Nucleus accumbens (tissue), 56 donors: ENCODE measurements around the gene ATOSB.
A peak's percentile ranks its signal among the peaks of the same experiment; 100 is the strongest.

Experiments used
- DNase-seq, 56 donors: peaks; one replicate each; lab custom pipeline; 2025; lab: John Stamatoyannopoulos, UW

ATOSB gene

DNA sequence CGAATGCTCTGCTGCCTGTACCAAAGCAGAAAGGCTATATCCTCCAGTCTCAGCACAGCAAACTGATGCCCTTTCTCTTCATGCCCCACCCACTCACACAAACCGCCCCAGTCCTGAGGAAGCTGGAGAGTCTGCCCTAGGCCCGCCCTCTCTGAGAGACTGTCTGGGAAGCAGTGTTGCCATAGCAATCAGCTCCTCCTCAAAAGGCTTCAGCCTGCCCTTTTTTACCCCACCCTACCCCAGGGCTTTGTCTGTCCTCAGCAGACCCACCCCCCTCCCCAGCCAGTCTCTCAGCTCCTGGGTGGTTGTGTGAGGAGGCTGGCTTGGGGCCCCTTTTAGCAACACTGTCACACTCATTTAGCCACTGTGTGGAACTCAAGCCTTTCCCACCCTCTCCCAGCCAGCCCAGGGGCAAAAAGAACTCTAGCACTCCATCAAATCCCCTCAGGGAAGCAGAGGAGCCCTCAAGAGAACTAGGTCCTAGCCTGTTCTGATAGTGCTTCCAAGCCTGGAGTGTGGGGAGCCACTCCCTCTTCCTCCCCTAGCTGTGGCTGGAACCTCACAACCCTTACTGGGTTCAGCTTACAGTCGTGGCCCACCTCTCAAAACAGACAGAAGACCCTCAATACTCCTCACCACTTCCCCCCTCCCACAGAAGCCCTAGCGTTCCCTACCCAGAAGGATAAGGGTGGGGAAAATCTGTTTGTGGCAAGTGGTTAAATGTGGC lies 1.4 kb downstream of the ATOSB start:
- DNase-seq, result peak in 52 of 56 donors; percentile 11 to 86 (median 55)

DNA sequence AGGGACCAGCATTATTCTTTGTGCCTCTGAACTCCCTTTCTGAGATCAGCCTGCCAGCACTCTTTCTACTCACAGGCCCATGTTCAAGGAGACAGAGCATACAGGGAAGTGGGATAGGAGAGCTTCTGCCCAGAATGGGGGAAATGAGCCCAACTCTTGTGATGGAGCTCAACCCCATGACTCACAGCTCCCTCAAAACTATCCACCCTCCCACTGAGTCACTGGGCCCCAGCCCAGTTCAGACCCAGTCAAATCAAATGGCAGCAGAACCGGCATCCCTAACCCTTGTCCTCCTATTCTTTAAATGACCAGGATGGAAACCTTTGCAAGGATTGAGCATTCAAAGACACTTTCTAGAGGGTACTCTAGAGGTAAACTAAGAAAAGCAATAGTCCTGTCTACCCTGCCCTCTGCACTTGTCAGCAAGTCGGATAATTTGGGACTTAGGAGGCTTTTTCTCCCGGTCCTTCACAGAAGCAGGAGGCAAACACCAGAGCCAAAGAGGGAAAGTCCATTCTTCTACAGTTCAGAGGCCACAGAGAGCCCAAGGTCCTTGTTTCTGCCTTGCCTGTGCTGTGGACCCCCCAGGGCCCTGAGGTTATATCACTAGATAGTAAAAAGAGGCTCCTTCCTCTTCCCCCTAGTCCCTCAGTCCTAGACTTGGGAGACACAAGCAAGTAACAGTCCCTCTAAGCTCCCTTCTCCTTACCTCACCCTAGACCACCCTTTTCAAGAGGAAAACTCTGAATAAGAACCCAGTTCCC lies 3.2 kb downstream of the ATOSB start:
- peak in 8 of 56 donors; percentile 4 to 73 (median 12) for DNase-seq

DNA sequence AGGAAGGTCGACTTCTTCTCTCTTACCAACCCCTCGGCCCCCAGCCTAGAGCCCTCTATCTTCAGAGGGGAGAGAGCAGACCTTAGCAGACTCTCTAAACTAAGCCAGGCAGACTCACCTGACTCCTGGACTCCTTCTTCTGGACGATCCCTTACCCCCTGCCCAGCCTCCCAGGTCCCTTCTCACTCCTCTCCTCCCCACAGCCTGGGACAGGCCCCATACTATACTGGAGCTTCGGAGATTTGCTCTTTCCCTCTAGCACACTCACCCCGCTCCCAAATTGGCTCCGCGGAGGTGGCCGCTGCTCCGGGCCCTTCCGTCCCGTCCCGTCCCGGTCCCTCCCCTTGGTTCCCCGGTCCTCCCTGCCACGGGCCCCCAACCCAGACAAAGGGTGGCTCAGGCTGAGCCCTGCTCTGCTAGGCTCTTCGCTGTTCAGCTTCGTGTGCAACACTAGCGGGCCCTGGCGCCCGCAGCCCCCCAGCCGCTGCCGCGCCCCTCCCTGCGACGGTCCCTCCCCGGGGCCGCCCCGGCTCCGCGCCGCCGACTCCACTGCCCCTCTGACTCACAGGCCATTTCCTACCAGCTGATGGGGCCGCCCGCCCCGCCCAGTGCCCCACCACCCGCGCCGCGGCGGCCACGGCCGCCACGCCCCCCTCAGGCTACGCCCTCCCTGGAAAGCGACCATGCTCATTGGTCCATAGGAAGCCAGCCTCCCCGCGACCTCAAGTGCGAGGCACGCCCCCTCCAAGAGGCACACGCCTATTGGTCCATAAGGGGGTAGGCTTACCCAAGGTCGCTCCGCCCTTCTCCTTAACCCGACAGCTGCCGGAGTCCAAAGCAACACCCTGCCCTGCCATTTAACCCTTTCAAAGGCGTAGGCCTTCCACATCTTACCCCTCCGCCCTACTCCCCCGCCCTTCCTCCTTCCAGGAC lies 4.4 kb downstream of the ATOSB start:
- DNase-seq, result peak; percentile 57 to 99 (median 97)

DNA sequence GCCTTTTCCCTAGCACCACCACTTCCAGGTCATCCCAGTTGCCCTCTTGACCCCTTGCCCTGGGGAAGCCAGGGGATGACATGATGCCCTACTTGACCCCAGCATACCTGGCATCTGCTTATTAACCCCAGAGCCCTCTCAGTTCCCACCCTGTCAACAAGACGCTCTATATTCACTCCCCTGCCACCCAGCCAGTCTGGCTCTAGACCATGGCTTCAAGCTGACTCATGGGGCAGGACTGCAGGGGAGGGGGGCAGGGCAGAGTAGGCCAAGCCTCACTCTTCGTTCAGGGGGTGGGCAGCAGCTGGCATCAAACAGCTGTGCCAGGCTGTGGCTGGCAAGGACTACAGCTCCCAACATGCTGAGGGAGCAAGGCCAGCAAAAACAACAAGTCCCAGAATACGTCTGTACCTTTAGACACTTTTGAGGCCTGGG lies 5.3 kb downstream of the ATOSB start:
- DNase-seq, result peak in 50 of 56 donors; percentile 16 to 87 (median 60)

DNA sequence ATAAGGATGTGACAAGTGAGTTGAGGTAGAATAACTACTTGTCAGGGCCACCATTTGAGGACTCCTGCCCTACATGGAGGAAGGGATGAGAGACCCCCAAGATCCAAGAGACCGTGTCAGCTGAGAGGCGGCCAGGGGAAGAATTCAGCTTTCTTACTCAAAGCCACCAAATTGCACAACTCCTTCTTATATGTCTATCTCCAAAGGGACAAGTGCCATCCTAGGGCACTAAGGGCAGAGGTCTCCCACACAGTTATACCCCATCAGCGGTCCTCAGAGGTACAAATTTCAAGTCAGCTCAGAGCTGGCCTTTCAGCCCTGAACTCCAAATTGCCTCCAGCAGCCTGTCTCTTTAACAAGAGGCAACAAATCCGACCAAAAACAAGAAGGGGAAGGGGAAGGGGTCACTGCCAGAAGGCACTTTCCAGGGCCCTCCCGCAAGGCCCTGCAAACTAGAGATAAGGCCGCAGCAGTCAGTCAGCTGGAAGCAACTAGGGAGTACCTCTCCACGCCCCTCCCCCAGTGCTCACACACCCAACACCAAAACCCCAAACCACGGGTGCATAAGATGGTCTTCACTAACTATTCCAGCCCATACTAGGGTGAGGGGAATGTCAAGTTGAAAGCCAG lies 6.6 kb downstream of the ATOSB start:
- no peak for DNase-seq

DNA sequence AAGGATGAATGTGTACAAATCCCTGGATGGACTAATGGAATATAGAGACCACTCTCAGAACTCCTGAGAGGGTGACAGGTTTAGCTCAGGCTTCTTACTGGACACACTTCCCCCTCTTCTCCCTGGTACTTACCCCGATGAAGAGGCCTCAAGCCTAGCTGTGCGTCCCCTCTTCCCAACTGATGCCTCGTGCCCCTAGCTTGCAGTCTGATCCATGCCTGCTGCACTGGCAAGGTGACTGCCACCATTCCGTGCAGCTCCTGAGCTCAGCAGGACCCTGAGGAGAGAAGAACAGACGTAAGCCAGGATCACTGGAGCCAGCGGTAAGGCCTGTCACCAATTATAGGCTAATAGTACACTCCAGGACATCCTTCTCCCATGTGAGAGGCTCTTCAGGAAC lies 7.2 kb downstream of the ATOSB start:
- DNase-seq, result no peak

DNA sequence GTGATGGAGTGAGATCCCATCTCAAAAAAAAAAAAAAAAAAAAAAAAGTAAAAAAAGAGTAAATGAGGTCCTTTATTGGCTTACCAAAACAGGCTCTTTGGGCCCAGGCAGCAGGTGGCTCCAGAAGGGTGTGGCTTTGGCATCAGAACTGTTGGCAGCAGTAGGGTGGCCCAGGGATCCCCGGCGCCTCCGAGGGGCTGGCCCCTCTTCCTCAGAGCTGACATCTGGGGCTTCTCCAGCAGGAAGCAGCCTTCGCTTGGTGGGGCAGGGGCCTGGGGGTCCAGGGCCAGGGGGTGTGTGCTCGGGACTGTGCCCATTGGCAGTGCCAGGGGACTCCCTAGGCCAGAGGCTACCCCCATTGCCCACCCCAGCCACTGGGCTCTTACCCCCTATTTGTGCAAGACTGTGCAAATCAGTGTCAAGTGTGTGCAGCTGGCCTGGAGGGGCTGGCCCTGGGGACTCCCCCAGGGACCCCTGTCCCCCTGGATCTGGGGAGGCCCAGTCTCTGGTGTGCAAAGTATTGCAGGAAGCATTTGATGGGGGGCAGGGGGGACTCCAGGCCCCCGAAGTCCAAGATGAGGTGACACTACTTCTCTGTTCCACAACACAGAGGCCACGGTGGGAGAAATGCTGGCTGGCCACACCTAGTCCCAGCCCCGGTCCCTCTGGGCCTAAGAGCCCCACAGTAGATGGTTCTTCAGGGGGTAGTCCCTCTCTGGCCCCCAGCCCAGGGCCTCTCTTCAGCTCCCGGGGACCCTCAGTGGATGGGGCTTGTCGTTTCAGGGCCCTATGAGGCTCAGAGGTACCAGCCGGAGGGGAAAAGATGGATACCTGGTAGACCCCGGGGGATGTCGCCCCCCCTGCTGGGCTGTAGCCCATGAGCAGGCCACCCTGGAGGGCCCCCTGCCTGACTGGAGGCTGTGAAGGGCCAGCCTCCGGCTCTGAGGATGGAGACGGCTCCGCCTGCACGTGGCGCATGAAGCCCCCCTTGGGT lies 8.1 kb downstream of the ATOSB start:
- no peak for DNase-seq

DNA sequence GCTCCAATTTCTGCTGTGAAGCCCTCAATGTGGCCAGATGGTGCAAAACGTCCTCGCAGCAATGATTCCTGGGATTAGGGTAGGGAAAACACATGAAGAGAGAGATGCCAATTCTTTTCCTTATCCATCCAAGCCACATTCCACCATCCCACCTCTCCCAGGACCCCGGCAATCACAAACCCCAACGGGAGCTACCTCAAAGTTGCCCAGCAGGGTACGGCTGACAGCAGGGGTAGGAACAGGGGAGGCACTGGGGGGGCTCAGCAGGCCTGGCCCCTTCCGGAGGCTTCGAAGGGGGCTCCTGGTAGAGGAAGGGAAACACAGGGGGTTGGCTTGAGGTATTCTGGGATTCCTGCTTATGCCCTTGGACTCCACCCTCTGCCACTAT lies 9.3 kb downstream of the ATOSB start:
- DNase-seq, result no peak

DNA sequence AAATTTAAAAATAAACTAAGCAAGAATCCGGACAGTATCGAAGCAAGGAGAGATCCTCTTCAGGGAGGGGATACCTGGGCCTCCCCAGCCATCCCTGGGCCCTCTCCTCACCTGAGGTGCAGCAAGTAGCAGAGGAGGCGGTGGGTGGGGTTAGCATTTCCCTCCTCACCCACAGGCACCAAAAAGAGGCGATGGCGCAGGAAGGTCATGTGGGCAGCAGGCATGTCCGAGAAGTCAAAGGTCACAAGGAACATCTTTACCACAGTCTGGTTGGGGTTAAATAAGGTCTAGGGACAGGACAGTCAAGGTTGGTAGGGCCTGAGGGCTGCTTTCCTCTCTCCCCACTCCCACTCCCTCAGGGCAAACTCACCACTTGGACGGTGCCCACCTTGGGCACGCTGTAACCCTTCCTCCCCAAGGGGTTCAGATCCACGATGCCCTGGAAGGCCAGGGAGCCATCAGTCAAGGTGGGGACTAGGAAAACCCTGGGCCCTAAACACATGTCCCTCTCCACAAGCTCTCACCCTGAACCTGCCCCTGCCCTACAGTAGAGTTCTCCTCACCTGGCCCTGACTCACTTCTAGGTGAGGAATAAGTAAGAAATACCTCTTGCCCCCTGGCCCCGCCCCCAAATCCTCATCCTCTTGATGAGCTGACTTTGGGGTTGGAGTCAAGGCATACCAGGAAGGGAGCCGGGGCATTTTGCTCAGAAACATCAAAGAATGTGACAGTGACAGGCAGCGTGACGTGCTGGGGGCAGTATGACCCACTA lies 9.9 kb downstream of the ATOSB start:
- DNase-seq, result no peak

DNA sequence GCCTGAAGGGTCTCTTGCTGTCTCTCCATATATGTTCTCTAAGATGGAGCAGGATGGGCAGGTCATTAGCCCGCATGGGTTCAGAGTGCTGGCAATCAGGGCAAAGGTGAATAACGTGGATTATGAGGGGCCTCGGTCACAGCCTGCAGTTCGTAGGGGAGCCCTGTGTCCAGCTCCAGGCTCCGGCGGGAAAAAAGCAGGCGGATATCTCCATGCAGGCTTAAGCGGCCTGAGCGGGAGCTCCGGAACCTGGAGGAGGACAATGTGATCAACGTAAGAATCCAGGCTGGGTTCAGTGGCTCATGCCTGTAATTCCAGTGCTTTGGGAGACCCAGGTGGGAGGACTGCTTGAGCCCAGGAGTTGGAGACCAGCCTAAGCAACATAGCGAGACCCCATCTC lies 10.5 kb downstream of the ATOSB start:
- DNase-seq, result no peak

DNA sequence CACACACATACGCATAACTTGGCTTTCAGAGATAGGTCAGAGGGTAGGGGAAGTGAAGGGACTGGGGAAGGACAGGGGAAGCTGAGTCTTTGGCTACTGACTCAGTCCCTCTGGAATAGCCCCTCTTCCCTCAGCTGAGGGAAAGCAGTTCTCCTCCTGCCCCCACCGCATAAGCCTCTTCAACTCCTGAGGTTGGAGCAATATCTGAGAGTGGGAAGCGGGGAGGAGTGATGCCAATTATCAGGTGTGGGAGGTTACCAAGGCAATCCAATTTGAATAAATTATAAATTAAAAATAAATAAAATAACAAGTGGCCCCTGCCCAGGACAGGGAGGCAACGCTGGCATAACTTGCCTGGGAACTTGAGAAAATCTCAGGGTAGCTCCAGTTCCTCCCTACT lies 11.1 kb downstream of the ATOSB start:
- DNase-seq, result peak in 8 of 56 donors; percentile 5 to 36 (median 22)

DNA sequence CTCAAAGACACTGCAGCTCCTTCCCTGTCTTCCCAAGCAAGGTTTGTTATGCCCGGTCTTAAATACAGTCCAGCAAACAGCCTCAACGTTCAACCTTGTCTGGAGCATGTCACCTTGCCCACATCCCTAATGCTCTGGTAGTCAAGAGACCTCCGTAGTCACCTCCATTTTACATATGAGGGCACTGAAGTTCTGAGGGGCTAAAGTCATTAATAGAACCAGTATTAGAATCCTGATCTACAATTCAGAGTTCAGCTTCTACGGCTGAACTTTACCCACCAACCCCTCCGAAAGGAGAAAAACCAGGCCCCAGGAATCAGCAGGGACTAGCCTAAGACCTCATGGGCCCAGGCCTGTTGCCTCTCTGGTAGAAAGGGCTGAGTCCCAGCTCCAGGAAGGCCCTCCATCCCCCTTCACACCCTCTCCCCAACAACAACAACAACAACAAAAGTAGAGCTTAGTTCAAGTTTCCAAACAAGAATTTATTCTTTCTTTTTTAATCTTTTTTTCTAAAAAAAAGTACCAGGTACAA lies 11.9 kb downstream of the ATOSB start:
- no peak for DNase-seq

DNA sequence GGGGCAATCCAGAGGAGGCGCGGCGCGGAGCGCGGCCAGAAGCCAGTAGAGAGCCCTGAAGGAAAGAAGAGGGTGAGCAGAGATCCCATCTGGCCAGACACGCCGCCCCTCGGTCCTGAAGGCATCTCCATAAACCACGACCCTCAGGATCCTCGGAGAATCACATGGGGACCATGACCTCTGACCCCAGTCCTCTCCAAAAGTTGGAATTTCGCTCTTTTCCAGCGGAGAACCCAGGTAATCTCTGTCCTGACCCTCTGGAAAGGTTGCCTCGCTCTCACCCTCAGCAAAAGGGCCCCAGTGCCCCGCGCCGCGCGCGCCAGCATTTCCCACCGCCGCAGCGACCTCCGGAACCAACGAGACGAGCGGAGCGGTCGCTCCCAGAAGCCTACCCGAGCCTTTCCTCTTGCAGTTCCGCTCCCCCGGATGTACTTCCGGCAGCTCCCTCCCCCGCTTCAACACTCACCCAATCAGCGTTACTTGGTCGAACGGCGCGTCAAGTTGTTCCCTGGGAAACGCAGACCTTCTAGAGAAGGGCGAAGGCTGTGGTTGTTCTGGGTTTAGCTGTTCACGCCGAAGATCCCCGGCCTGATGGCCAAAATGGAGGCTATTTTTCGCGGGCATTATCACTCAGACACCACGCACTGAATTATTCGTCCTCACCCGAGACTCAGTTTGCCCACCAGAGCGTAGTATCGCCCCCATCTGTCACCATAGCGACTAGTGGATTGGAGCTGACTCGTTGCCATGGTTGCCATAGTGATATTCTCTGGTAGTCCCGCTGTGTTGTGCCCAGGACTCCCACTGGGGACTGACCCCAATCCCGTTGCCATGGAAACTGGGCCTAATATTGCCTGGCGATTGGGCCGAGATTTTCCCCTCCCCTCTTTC lies 12.6 kb downstream of the ATOSB start, which contains the start of gene STOML2:
STOML2 (minus strand) TSS at position 363 of the 891 bp plus-strand sequence; CDS start at position 326, 37 bp downstream.
- peak; percentile 66 to 98 (median 93) for DNase-seq

DNA sequence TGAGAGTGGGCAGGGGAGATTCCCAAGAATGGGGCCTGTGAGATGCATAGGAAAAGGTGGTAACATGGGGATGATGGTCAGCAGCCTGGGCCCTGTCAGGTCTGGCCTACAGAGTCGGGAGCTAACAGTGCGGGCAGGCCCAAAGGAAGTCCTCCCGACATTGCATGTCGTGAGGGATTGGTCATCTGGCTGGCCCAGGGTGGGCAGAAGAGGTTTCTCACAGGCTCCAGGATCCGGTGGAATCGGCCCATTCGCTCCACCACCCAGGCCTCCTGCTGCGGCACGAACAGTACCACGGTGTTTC lies 13.2 kb downstream of the ATOSB start:
- peak in 5 of 56 donors; percentile 32 to 59 (median 51) for DNase-seq

DNA sequence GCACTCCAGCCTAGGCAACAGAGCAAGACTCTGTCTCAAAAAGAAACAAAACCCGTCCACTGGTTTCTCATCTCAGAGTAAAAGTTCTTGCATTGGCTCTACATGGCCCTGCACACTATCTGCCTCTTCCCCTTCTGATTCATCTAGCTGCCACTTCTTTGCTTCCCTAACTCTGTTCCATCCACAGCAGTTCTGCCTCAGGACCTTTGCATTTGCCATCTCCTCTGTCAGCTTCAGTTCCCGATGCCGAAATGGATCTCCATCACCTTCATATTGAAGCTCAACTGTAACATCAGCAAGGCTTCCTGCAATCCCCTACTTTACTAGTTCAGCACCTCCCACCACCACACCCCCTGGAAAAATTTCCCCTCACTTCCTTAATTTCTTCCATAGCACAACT lies 18.1 kb downstream of the ATOSB start:
- no peak for DNase-seq

DNA sequence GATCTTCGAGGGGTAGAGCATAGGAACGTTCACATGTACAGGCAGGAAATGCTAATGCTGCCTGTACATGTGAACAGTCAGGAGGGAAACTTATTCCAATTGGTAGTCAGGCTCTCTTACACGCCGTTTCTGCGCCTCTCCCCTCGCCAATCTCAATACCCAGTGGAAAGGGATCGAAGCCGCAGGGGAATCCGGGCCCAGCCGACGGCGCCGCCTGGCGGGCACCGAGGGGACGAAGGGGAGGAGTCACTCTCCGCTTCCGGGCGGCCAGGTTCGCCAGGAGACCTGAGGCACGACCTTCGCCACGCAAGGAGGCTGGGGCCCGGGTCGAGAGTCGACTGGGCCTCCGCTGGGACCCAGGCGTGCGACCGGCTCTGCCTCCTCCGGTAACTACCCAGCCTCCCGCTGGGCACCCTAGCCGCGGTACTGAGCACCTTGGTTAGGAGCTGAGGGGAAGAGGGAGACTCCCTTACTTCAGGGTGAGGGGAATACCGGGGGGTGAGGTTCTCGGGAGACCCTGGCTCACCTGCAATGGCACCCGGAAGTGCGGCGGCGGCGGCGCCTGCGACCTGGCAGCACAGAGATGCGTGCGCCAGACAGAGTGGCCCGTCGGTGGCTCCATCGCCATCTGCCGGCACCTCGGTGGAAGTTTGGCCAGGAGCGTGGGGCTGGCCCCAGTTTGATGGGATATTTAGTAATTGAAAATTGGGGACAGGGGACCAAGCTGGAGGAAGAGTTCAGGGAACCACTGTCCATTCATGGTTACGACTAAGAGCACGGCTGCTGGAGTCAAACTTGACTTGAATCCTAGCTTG lies 19.4 kb downstream of the ATOSB start, which contains the start of gene PIGO:
PIGO (minus strand) TSS at position 557 of the 815 bp plus-strand sequence. CDS start 1,026 bp downstream, outside the sequence.
- peak in 55 of 56 donors; percentile 35 to 92 (median 78) for DNase-seq
